ENCODE data around the gene METTL8.
"Not testable (repeated sequence)": the region's sequence is repeated elsewhere in the genome, so short reads cannot be mapped to it uniquely, and the experiment has no call there.

GRCh38 chr2:171353746-171354145, 80.0 kb downstream of the METTL8 start:
- TF ChIP-seq, protein P1, sequence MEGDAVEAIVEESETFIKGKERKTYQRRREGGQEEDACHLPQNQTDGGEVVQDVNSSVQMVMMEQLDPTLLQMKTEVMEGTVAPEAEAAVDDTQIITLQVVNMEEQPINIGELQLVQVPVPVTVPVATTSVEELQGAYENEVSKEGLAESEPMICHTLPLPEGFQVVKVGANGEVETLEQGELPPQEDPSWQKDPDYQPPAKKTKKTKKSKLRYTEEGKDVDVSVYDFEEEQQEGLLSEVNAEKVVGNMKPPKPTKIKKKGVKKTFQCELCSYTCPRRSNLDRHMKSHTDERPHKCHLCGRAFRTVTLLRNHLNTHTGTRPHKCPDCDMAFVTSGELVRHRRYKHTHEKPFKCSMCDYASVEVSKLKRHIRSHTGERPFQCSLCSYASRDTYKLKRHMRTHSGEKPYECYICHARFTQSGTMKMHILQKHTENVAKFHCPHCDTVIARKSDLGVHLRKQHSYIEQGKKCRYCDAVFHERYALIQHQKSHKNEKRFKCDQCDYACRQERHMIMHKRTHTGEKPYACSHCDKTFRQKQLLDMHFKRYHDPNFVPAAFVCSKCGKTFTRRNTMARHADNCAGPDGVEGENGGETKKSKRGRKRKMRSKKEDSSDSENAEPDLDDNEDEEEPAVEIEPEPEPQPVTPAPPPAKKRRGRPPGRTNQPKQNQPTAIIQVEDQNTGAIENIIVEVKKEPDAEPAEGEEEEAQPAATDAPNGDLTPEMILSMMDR (IDR thresholded peaks at IDR 0.05), result not testable (repeated sequence)
- not testable (repeated sequence) for TF ChIP-seq POLR2A (IDR thresholded peaks at IDR 0.05)

All from uterus (tissue), 2 donors.